Heart left ventricle (tissue), 16 donors: Measurements from ENCODE around the gene GABPB1. TPM values are rescaled to one million over a fixed set of nuclear protein-coding genes. Genes with fewer than 3 reads are reported as not detected.

ENCODE experiments used
- ATAC-seq, 4 donors: fragments of 200-7000 bp; cut with Tn5 transposase; one replicate each; pipeline ENCODE4 v1.9.1; 2020 to 2022; ENCODE audit warnings: moderate library complexity in 4 of 4, mild to moderate bottlenecking in 3 of 4, moderate number of reproducible peaks in 1 of 4
- DNase-seq, 5 donors: peaks; one replicate each; pipeline ENCODE4 v3.0.0-alpha.2; 2020
- H3K27ac ChIP-seq, 12 donors: fragments of 200-600 bp; sonication (generic) in 4 of 12; one replicate each; pipeline versions ENCODE4 v1.5.0 to v1.8.0; 2016 to 2022; ENCODE audit warnings: mild to moderate bottlenecking in 2 of 12
- H3K27me3 ChIP-seq, 9 donors: fragments of 200-600 bp; sonication (generic) in 2 of 9; one replicate each; pipeline versions ENCODE4 v1.5.1 to v1.8.0; 2016 to 2022; ENCODE audit warnings: mild to moderate bottlenecking in 3 of 9
- H3K36me3 ChIP-seq, 9 donors: fragments of 200-600 bp; sonication (generic) in 2 of 9; one replicate each; pipeline versions ENCODE4 v1.5.0 to v1.8.0; 2018 to 2022; ENCODE audit warnings: mild to moderate bottlenecking in 2 of 9
- H3K4me1 ChIP-seq, 12 donors: fragments of 200-600 bp; sonication (generic) in 4 of 12; one replicate each; pipeline versions ENCODE4 v1.5.0 to v1.8.0; 2016 to 2022; ENCODE audit warnings: mild to moderate bottlenecking in 3 of 12
- H3K4me3 ChIP-seq, 12 donors: fragments of 200-600 bp; sonication (generic) in 4 of 12; one replicate each; pipeline versions ENCODE4 v1.5.0 to v1.8.0; 2017 to 2022; ENCODE audit warnings: mild to moderate bottlenecking in 9 of 12, moderate library complexity in 4 of 12
- H3K9me3 ChIP-seq, 12 donors: fragments of 200-600 bp; sonication (generic) in 4 of 12; one replicate each; pipeline versions ENCODE4 v1.5.0 to v1.8.0; 2016 to 2022; ENCODE audit warnings: mild to moderate bottlenecking in 1 of 12
- CTCF ChIP-seq, 12 donors: fragments of 200-600 bp; sonication (generic) in 4 of 12; IDR thresholded peaks; one replicate each; pipeline versions ENCODE4 v1.5.0 to v1.8.0; 2018 to 2022; ENCODE audit warnings: antibody characterized with exemption in 12 of 12, mild to moderate bottlenecking in 5 of 12
- POLR2A ChIP-seq, 2 donors: fragments of 450-650 bp; IDR thresholded peaks; one replicate each; pipeline ENCODE4 v1.6.1; 2017; ENCODE audit warnings: antibody characterized with exemption in 2 of 2, mild to moderate bottlenecking in 2 of 2, moderate library complexity in 2 of 2
- WGBS, 4 donors: extraction: QIAGEN DNeasy Blood & Tissue Kit in 2 of 4; methylation state at CpG; one replicate each; pipeline versions ENCODE4 v1.1.5 to v1.1.7; 2013 to 2018; 5-methylcytosine and 5-hydroxymethylcytosine counted together
- intact Hi-C, 10 donors: fragments of 100-400 bp; cut with DNase I; formaldehyde crosslinking; loops; one replicate each; pipeline versions ENCODE4 v1.11.1 to v1.14.2; 2022
- polyA plus RNA-seq, 2 donors: library from polyadenylated mRNA; stranded (reverse); fragments of 200-250 nt; gene quantifications; one replicate each; pipeline ENCODE4 v1.2.3, GENCODE V29; 2013
- total RNA-seq, 9 donors: library from RNA; depleted of rRNA in 2 of 9; stranded (reverse); fragments of >200 nt in 2 of 9; fragmentation: NEBNext Ultra II Directional in 3 of 9; extraction: Animal tissue kit (Norgen Biotek cat#: 25700) in 3 of 9; gene quantifications; one replicate each; pipeline versions ENCODE4 v1.1.0 to v1.2.4, GENCODE V29; 2016 to 2023
- donor health status: ischemic (EF 13 %, LVEDD 7.1; RV severe dilation, severe dysfunction).
- donor health status: healthy with polysubstance abuse.
- donor health status: DM: no; HTN: yes; CAD: no.
- donor health status: DM: no; HTN: no; CAD: no.
- donor health status: ischemic (EF 25% LVEDD 6.9; RV normal size, moderate dysfunction).
- donor health status: ischemic (EF 25% LVEDD 5.7; RV mildly dilated, moderate dysfunction).
- donor health status: healthy.
- donor health status: DM: yes; HTN: yes; CAD: no.
- donor health status: ischemic (EF 35%, LVEDD 5.7; RV mildly dilated, moderate dysfunction).
- donor health status: nonischemic (EF 11% LVEDD 7.7; RV severe dilation, severe dysfunction).
- donor health status: DM: yes; HTN: yes; CAD: no.
- donor health status: PGD.
- donor health status: ischemic (EF 29% LVEDD 5.4; RV normal size, mild dysfunction).
- donor health status: nonischemic (EF 23%, LVEDD 6.1; RV moderate dilation, normal function).

GABPB1 gene
- total and polyA plus RNA-seq, 11 donors: 3.6 to 14.2 (median 9.6) TPM

- WGBS, 4 donors: 97 to 99% (median 98%) methylated on average over 1 of the region's 1 CpG
These were observed 14.6 kb downstream of the GABPB1 start for GRCh38 chr15:50340416-50340815.

GRCh38 chr15:50339717-50340116, 15.3 kb downstream of the GABPB1 start:
- H3K4me1 ChIP-seq: peaks cover 0 to 47% (median 0%) of the 10 kb centered on the region in 12 donors
- no peak overlapping the region for H3K27ac ChIP-seq
- 71 to 77% (median 73%) methylated on average over 1 of the region's 1 CpG for WGBS, 4 donors
- no peaks in the 10 kb centered on the region for H3K27me3 ChIP-seq
- DNase-seq: no peak
- no peak for TF ChIP-seq CTCF (IDR thresholded peaks at IDR 0.05)
- no peak for TF ChIP-seq POLR2A (IDR thresholded peaks at IDR 0.05)
- no peaks in the 10 kb centered on the region for H3K9me3 ChIP-seq
- no peak for ATAC-seq
- no peak overlapping the region for H3K4me3 ChIP-seq
- H3K36me3 ChIP-seq: peaks cover 0 to 2% (median 0%) of the 10 kb centered on the region in 9 donors
- intact Hi-C loops: no loop called here

More at GRCh38 chr15:50340416-50340815, 14.6 kb downstream of the GABPB1 start:
- H3K36me3 ChIP-seq: peaks cover 0 to 2% (median 0%) of the 10 kb centered on the region in 9 donors
- no peak for ATAC-seq
- TF ChIP-seq POLR2A (IDR thresholded peaks at IDR 0.05): no peak
- no peaks in the 10 kb centered on the region for H3K9me3 ChIP-seq
- no peak overlapping the region for H3K27ac ChIP-seq
- no peak for DNase-seq
- H3K4me1 ChIP-seq: peaks cover 0 to 40% (median 0%) of the 10 kb centered on the region in 12 donors
- intact Hi-C loops: no loop called here
- no peaks in the 10 kb centered on the region for H3K27me3 ChIP-seq
- H3K4me3 ChIP-seq: no peak overlapping the region

GRCh38 chr15:50335251-50335650, 19.7 kb downstream of the GABPB1 start:
- WGBS, 4 donors: 93 to 96% (median 96%) methylated on average over 4 of the region's 4 CpGs
- no peak overlapping the region for H3K4me3 ChIP-seq
- no peaks in the 10 kb centered on the region for H3K9me3 ChIP-seq
- no peak for DNase-seq
- H3K36me3 ChIP-seq: peaks cover 0 to 2% (median 0%) of the 10 kb centered on the region in 9 donors
- no peak overlapping the region for H3K27ac ChIP-seq
- peaks cover 0 to 33% (median 0%) of the 10 kb centered on the region in 12 donors for H3K4me1 ChIP-seq
- intact Hi-C loops: no loop called here
- H3K27me3 ChIP-seq: no peaks in the 10 kb centered on the region
- ATAC-seq: no peak
- TF ChIP-seq CTCF (IDR thresholded peaks at IDR 0.05) (no peak), POLR2A (IDR thresholded peaks at IDR 0.05) (no peak)

- intact Hi-C loops: no loop called here
- no peaks in the 10 kb centered on the region for H3K9me3 ChIP-seq
- peaks cover 0 to 18% (median 0%) of the 10 kb centered on the region in 12 donors for H3K4me1 ChIP-seq
- no peak for TF ChIP-seq CTCF (IDR thresholded peaks at IDR 0.05)
- no peak for TF ChIP-seq POLR2A (IDR thresholded peaks at IDR 0.05)
- ATAC-seq (no peak), DNase-seq (no peak)
- H3K27ac ChIP-seq: no peak overlapping the region
- no peaks in the 10 kb centered on the region for H3K27me3 ChIP-seq
- no peaks in the 10 kb centered on the region for H3K36me3 ChIP-seq
- WGBS, 4 donors: 97 to 100% (median 97%) methylated on average over 4 of the region's 4 CpGs
- H3K4me3 ChIP-seq: no peak overlapping the region
These were observed 21.8 kb downstream of the GABPB1 start for GRCh38 chr15:50333229-50333628.

GRCh38 chr15:50330921-50331320, 24.1 kb downstream of the GABPB1 start:
- Histone ChIP-seq H3K27me3 (no peaks in the 10 kb centered on the region), H3K4me3 (no peak overlapping the region), H3K9me3 (no peaks in the 10 kb centered on the region), H3K4me1 (peaks cover 0 to 13% (median 0%) of the 10 kb centered on the region in 12 donors), H3K36me3 (no peaks in the 10 kb centered on the region), H3K27ac (no peak overlapping the region)
- WGBS, 4 donors: 94 to 95% (median 95%) methylated on average over 1 of the region's 1 CpG
- ATAC-seq (no peak), DNase-seq (no peak)
- no peak for TF ChIP-seq POLR2A (IDR thresholded peaks at IDR 0.05)
- no peak for TF ChIP-seq CTCF (IDR thresholded peaks at IDR 0.05)
- intact Hi-C loops: no loop called here
